ENCODE data around the gene LDLRAD3.
"Not testable (repeated sequence)": the region's sequence is repeated elsewhere in the genome, so short reads cannot be mapped to it uniquely, and the experiment has no call there.

Gene LDLRAD3

DNA sequence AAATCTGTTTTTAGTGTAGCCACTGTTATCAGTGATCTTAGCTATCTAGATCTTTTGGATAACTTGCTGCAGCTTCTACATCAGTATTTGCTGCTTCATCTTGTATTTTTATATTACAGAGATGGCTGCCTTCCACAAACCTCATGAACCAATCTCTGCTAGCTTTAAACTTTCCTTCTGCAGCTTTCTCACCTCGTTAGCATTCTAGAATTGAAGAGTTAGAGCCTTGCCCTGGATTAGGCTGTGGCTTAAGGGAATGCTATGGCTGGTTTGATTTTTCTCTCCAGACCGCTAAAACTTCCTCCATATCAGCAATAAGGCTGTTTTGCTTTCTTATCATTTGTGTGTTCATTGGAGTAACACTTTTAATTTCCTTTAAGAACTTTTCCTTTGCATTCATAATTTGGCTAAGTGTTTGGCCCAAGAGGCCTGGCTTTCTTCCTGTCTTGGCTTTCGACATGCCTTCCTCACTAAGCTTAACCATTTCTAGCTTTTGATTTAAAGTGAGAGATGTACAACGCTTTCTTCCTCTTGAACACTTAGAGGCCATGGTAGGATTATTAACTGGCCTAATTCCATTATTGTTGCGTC is 51.9 kb downstream of the LDLRAD3 start:
- no peak for DNase-seq

DNA sequence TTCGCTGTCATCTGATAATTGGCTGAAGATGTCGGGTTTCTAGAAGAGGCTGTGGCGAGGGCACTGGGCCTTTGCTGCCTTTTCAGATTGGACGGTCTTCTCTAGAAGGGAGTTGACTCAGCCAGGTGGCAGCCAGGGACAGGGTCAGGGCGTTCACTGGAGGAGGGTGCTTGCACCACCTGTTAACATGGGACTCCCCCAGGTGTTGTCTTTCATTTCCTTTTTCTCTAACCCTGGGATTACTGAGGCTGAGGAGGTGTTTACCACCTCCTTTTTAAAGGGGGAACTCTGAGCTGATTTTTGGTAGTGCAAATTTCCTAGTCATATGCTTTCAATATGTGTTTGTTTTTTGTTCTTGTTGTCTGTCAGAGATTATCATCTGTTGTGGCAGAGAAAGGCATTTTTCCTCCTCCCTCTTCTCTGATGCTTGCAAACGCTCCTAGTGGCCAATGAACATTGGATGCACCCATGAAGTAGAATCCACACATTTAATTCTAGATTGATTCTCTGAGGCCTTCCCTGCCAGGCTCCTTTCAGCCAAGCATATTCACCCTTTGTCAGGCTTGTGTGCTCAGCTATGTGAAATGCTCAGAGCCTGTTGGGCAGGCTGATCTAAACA is 54.1 kb downstream of the LDLRAD3 start:
- DNase-seq, result no peak

DNA sequence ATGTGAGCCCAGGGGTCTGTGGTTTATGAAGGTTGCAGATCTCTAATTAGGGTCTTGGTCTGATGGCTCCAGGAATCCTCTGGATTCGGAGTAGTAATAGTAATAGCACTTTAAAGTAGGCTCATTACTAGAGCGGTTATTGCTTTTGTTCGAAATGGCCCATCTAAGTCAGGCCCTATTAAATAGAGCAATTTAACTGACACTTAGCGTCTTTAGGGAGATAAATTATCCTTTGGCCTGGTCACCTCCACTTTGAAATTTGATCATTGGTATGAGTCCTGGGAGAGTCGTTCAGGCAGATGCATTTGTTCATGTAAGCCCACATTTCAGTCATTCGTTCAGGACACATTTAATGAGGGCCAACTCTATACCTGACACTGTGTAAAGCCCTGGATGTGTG is 54.8 kb downstream of the LDLRAD3 start:
- no peak for DNase-seq

DNA sequence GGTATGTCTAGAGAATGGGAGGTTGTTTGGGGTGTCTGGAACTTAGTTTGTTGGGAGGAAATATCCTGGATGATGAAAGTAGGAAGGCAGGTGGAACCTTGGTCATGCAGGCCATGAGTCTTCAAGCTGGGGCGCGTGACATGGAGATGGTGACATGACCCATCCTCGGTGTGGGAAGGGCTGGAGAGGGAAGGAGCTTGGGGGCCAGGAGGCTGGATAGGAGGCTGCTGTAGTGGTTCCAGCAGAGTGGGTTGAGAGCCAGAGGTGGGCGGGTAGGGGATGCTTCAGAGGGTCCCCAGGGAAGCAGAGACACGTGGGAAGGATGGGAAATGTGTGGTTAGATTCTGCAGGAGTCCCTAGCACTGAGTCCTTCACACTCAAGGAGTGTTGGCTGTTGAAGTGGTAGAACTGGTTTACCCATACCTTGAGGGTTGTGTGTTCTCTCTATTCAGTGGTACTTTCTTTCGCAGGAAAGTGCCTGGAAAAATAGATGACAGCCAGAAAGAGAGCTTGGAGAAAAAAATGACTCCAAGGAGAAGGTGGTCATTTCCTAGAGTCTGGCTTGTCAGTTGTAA is 56.8 kb downstream of the LDLRAD3 start:
- DNase-seq, result no peak

DNA sequence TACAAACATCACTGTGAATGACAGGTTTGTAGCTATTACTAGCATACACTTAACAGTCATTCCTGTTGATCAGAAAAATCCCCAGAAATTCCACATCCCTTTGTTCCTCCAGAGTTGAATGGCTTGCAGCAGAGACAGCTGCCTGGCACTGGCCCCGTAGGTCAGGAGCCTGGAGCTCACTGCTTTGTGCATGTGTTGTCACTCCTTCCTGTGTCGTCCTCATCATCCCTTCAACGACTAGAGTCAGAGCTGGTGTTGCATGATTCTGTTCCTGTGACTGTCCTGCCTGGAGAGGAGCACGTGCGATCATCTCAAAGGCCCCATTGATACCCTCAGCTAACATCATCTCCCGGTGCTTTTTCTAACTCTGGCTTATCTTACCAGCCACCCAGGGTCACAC is 58.3 kb downstream of the LDLRAD3 start:
- DNase-seq, result no peak

DNA sequence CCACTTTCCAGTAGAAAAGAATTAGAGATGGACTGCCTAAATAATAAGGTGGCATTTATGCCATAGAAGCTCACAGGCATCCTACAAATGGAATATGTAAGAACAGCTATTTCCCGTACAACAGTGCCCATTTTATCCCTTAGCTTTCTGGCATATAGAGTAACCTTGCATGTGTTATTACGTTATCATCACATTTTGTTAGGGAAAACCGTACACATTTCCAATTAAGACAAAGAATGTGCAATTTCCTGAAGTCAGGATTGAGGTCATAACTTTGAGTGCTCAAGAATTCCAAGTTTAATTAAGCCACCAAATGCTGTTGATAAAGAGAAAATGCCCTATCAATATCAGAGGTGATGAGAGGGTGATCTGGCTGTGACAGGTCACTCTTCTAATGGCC is 58.9 kb downstream of the LDLRAD3 start:
- no peak for DNase-seq

DNA sequence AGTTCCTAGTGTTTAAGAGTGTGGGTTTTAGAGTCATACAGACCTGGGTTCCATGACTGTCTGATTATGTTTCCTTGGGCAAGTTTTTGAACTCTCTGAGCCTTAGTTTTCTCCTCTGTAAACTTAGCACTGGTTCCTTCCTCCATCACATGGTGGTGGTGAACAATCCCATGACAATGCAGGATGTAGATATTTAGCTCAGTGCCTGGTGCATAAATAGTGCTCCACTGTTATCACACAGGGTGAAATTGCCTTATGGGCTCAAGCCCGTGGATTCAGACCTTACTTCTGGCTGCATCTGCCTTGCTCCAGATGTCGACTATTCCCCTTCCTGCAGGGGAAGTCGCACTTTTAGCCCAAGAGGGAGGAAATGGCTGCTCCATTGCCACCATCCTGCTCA is 62.7 kb downstream of the LDLRAD3 start:
- DNase-seq, result no peak

DNA sequence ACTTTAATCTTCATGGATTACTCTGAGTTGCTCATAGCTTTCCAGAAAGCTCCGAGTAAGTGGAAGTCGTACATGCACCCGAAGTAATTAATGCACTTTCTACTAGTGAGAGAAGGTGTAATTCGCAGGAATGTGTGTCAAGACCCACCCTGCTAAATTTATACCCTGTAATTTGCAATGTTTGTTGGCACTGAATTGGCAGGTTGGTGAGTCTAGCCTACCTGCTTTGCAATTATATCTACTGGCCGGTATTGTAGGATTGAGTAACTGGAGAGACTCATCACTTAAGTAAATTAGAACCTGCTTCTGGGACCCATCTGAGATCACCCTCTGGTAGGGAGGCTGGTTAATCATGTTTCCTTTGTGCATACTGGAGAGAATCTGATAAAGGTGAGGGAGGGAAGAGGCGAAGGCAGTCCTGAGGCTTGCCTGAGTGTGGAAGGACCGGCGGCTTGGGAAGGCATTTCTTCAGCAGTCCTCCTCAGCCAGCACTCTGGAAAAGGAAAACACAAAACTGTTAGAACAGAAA is 63.3 kb downstream of the LDLRAD3 start:
- no peak for DNase-seq

DNA sequence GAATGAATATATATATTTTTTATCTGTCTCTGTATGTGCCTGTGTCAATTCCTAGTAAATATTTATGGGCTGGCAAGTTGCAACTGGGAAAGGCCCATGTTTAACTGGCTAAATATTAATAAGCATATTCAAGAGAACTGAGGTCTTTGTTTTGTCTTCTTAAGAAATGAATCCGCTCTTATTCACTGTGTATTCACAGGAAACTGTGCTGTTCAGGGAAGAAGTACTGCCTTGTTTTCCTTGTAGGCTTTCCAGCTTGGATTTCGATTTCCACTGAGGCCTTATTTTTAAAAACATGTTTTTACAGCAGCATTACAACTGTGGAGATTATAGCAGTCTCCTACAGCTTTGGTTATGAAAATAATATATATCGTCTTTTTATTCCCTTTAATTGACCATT is 64.7 kb downstream of the LDLRAD3 start:
- DNase-seq, result no peak

DNA sequence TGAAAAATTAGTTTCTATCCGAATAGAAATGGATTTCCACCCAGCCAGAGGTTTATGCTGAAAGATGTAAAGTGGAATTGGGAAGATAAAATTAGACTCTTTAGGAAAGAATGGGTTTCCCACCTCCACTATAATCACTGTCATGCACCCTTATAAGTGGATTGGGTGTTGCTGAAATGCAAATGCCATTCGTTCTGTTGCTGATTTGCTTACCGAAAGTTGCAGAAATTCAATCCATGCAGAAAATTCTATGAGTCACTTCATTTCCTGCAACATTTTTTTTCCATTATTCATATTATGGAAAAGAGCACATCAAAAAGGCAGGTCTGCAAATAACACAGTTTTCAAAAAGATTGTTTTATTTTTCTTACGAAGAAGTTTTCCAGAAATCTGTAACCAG is 65.6 kb downstream of the LDLRAD3 start:
- DNase-seq, result no peak

DNA sequence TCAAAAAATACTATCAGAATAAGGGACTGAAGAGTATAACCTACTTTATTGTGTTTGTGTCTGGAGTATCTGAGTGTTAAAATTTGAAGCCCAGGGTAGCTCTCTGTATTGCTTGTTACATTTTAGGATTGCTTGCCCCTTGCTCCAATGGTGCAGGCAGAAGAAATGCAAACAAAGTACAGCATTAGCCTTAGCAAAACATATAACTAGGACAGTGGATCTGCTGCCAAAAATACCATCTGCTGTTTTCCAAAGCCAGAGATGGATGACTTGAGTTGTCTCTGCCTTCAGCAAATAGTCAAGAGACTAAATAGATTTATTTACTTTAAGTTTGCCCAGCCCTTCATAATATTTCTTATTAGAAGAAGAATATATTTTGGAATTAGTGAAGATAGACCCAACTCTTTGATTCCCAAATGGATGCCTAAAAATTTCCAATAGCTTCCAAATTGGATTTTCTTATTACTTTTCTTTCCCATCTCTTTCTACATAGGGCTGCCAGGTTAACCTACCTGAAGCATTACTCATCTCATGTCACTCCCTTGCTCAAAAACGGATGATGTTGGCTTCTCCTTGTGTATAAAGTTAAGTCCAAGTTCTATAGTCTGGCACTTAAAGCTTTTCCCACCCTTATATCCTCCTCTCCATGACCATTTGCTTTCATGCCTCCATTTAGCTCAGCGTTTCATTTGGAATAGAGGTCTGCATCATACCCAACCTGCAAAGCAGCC is 66.3 kb downstream of the LDLRAD3 start:
- DNase-seq, result peak in 1 of 2 experiments; percentile 51

DNA sequence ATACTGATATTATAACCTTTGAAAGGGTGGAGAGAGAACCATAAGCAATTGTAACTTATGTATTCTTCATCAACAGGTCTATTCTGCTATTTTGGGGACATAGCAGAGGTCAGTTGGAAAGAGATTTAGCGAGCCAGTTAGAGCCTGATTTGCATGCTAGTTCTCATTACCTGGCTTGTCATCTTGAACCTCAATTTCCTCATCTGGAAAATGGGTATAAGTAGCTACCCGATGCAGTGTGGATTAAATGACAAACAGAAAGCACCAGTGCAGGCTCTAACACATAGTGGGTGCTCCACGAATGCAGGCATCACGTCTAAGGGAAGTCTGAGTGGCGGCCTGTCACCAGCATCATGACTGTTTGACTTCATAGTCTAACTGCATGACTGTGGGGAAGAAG is 67.7 kb downstream of the LDLRAD3 start:
- DNase-seq, result no peak

DNA sequence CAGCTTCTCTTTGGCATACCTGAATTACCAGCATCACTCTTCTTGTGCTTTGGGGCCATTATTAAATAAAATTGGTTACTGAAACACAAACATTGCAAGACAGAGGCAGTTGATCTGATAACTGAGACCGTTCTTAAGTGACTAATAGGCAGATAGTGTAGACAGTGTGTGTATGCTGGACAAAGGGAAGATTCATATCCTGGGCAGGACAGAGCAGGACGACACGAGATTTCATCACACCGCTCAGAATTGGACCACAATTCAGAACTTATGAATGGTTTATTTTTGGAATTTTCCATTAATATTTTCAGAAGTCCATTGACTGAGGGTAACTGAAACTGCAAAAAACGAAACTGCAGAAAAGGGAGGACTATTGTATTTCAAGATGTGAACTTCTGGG is 68.6 kb downstream of the LDLRAD3 start:
- DNase-seq, result no peak

DNA sequence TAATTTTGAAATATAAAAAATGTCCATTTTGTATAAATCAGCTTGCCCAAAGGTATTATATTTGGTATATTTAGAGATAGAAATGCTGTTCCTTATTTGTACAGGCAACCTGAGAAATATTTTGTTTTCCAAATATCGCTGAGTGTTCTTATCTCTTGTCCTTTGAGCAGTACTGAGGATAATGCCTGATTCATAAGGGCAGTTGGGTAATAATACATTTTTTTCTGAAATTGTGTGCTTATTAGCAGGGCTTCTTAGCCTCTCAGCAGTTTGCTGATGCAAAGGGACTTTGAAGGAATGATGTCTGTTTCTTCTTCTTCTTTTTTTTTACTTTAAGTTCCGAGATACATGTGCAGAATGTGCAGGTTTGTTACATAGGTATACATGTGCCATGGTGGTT is 69.1 kb downstream of the LDLRAD3 start:
- no peak for DNase-seq

DNA sequence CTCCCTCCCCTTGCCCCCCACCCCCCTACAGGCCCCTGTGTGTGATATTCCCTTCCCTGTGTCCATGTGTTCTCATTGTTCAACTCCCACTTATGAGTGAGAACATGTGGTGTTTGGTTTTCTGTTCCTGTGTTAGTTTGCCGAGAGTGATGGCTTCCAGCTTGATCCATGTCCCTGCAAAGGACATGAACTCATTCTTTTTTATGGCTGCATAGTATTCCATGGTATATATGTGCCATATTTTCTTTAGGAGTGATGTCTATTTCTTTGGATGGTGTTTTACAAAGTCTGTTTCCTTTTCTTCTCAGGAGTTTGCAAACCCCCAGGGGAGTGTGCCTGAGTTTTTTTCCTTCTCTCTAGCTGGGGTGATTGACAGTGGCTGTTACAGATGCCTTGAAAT is 69.6 kb downstream of the LDLRAD3 start:
- DNase-seq, result not testable (repeated sequence)

DNA sequence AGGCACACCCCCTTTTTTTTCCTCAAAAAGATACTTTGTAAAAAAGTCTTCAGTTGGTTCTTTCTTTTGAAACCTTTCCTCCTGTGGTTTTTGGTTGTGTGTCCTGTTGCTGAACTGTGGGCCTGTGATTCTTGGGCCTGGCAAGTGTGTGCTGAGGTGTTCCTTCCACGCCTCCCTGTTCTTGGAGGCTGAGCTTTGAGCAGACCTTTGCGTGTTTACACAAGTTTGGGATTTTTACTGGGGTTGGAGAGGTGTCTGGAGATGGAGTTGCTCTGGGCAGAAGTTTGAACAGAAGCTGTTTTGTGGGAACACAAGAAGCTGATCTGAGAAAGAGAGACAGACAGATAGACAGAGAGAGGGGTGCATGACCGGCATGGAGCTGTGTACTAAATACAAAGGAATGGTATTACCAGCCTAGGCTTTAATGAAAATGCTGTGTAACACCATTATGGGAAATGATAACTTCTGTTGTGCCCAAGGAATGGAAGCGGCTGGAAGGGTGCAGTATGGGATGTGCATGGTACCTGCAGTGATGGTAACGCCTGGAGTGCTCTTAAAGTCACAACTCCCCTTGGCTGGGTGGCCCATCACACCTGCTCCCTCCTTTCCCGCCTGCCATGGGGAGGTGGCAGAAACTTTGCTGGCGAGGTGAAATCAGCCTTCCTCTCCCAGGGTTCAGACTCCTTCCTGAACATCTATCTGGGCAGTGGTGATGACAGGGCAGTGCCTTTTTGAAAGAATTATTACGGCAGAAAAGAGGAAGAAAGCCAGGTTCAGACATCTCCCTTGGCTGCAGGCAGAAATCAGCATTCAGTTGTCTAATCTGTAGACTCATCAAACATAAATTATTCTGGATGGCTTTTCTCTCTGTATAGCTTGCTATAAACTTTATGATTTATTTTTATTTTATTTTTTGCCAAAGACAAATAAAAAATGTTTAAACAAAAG is 70.4 kb downstream of the LDLRAD3 start:
- no peak for DNase-seq

DNA sequence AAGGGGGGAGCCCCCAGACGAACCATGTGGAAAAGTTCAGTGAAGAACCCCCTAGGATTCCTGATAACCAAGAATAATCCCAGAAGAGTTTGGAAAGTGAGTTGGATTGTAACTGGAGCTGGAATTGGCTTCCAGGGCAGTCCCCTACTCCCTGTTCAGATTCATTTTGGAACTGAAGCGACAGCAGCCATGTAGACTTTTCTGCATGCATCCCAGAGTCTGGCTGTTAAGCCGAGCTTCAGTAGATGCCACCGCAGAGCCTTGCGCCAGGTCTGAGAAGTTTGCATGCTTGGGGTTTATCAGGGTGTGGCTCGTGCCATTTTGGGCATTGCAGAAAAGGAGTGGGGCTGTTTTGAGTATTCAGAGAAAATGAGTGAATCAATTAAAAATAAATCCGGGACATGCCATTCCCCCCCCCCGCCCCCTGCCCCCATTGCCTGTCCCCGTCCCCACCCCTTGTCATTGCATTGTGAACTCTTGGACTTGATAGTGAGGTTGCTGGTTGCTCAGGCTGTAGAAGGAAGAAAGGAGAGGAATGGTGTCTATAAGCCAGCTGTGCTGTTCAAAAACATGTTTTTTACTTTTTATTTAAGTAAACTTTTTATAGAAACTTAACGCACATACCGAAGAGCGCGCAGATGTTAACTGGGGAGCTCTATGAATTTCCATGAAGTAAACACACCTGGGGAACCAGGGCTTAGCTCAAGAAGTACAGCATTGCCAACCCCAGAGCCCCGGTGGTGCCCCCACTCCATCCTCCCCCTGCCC is 71.2 kb downstream of the LDLRAD3 start:
- no peak for DNase-seq

DNA sequence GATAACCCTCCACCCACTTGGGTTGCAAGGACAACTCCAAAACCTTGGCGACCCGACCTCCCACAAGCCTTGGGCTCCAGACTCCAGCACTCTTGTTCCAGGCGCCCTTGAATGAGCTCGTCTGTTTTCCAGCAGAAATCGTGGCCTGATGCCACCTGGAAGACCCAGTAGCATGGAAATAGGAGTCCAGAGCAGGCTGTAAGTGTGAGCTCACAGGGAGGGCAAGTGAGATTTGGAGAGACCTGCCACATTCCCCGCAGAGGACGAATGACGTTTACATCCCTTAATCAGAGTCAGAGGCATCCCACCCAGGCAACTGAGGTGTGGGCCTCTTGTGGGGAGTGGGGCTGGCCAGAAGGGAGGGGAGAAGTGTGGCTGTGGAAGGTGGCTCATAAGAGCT is 71.9 kb downstream of the LDLRAD3 start:
- DNase-seq, result no peak

DNA sequence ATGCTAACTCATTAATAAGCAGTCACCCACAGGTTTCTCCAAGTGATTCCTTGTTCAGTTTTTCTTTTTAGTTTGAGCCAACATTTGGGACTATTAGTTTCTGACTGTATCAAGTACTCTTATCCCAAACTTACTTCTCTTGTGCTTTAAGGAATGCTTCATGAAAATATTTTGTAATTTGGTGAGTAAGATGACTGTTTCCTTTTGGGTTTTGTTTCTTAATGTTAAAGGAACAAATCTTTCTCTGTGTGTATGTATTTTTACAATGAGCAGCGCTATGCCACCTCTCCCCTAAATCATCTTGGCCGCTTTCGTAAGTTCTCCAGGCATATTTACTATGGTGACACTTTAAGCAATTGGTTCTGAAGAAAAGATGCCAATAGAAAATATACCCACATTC is 72.4 kb downstream of the LDLRAD3 start:
- no peak for DNase-seq

DNA sequence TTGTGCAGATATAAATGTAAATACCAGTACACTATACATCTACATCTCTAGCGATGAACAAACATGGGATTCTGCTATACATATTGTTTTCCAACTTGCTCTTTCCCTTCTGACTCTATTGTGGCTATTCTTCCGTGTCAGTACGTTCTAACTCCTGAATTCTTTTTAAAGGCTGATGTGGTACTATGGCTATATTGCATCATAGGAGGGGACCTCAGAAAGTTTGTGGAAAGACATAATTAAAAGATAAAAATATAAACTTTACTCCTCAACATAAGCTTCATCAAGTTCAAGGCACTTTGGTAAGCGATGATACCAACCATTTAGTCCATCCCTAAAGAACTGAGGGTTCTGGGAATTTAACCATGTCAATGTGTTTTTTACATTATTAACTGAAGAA is 72.8 kb downstream of the LDLRAD3 start:
- no peak for DNase-seq

DNA sequence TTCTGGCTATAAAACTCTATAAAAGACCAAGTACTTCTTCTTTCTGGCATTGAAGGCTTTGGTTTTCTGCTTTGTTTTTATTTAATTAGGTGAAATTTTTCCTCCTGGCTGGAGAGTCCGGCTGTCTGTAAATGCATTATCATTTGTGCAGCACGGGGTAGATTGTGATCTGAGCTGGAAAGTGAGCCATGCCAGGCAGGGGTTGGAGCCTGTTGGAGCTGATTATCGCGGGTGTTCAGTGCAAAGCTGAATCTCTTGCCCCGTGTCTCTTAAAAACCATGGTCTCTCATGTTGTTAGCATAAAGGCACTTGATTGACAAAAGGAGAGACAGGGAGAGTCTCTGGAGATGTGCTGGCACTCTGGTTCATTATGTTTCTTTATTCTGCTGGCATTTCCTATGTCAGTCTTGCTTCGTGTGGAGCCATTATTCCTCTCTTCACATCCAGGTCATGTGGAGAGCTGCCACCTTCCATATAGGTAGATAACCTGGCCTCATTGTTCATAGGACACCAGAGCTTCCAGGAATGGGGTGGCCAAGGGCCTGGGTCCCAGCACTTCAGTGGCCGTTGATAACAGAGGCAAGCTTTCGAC is 75.2 kb downstream of the LDLRAD3 start:
- DNase-seq, result no peak

DNA sequence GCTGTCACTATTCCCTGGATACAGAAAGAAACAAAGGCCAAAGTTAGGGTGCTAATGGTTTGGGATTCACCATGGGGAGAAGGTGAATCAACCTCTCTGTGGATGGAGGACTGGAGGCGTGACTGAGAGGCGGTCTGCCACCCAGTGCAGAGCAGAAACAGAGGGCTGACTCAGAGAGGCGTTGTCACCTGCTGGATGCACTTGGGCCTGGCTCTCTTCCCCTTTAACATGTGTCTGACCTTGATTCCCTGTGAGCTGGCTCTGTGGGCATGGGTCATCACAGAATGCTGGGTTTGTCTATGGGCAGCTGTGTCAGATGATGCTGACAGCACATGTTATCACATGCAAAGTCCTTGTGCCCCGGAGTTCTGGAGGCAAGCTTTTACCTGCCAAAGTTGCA is 75.9 kb downstream of the LDLRAD3 start:
- no peak for DNase-seq

Data from NCI-H524 (cell line).